Effector memory CD4-positive, alpha-beta T cell (primary cell): ENCODE measurements around the gene KLHL29.

Experiments used
- DNase-seq, 3 donors: peaks; one replicate each; pipeline ENCODE4 v3.0.0-alpha.2; 2020
- H3K27ac ChIP-seq: 2 replicates; pipeline ENCODE4 v1.7.0; 2013; ENCODE audit warnings: mild to moderate bottlenecking, low read length, moderate library complexity; ENCODE audit not compliant: insufficient read depth, poor library complexity, severe bottlenecking
- H3K27me3 ChIP-seq: replicated peaks from 2 replicates; pipeline ENCODE4 v1.7.0; 2013; ENCODE audit warnings: mild to moderate bottlenecking, low read length; ENCODE audit not compliant: insufficient read depth, control insufficient read depth, poor library complexity, severe bottlenecking
- H3K36me3 ChIP-seq: 2 replicates; pipeline ENCODE4 v1.7.0; 2013; ENCODE audit warnings: mild to moderate bottlenecking, low read length, moderate library complexity; ENCODE audit not compliant: control insufficient read depth, insufficient read depth
- H3K4me1 ChIP-seq: 2 replicates; pipeline ENCODE4 v1.7.0; 2013; ENCODE audit warnings: low read length, mild to moderate bottlenecking; ENCODE audit not compliant: control insufficient read depth, insufficient read depth, poor library complexity, severe bottlenecking
- H3K4me3 ChIP-seq: 2 replicates; pipeline ENCODE4 v1.7.0; 2013; ENCODE audit warnings: low read length, low read depth, mild to moderate bottlenecking; ENCODE audit not compliant: insufficient read depth, poor library complexity, severe bottlenecking
- H3K9me3 ChIP-seq: 2 replicates; pipeline ENCODE4 v1.7.0; 2013; ENCODE audit warnings: mild to moderate bottlenecking, low read length, moderate library complexity; ENCODE audit not compliant: control insufficient read depth

KLHL29 gene

GRCh38 chr2:23402205-23402740, 17.3 kb downstream of the KLHL29 start:
- Histone ChIP-seq H3K9me3 (no peaks in the 10 kb centered on the region), H3K4me3 (no peak overlapping the region), H3K36me3 (no peaks in the 10 kb centered on the region), H3K4me1 (no peaks in the 10 kb centered on the region), H3K27me3 (no peaks in the 10 kb centered on the region), H3K27ac (no peak overlapping the region)
- no peak for DNase-seq

- DNase-seq: no peak
These were observed 19.4 kb downstream of the KLHL29 start for GRCh38 chr2:23404426-23404825.

GRCh38 chr2:23409248-23409647, 24.3 kb downstream of the KLHL29 start:
- Histone ChIP-seq H3K27me3 (no peaks in the 10 kb centered on the region), H3K4me3 (no peak overlapping the region), H3K36me3 (no peaks in the 10 kb centered on the region), H3K27ac (no peak overlapping the region), H3K4me1 (no peaks in the 10 kb centered on the region), H3K9me3 (no peaks in the 10 kb centered on the region)
- DNase-seq: no peak

More at GRCh38 chr2:23404426-23404825, 19.4 kb downstream of the KLHL29 start:
- Histone ChIP-seq H3K27ac (no peak overlapping the region), H3K36me3 (no peaks in the 10 kb centered on the region), H3K27me3 (no peaks in the 10 kb centered on the region), H3K9me3 (no peaks in the 10 kb centered on the region), H3K4me1 (no peaks in the 10 kb centered on the region), H3K4me3 (no peak overlapping the region)

- no peaks in the 10 kb centered on the region for H3K4me1 ChIP-seq
- H3K36me3 ChIP-seq: no peaks in the 10 kb centered on the region
- no peak for DNase-seq
- no peak overlapping the region for H3K4me3 ChIP-seq
- H3K27me3 ChIP-seq: no peaks in the 10 kb centered on the region
- no peak overlapping the region for H3K27ac ChIP-seq
- H3K9me3 ChIP-seq: no peaks in the 10 kb centered on the region
These were observed 25.6 kb downstream of the KLHL29 start for GRCh38 chr2:23410596-23410995.

GRCh38 chr2:23411752-23412431, 26.9 kb downstream of the KLHL29 start:
- Histone ChIP-seq H3K36me3 (no peaks in the 10 kb centered on the region), H3K4me3 (no peak overlapping the region), H3K4me1 (no peaks in the 10 kb centered on the region), H3K27me3 (no peaks in the 10 kb centered on the region), H3K9me3 (no peaks in the 10 kb centered on the region), H3K27ac (no peak overlapping the region)
- no peak for DNase-seq

- no peaks in the 10 kb centered on the region for H3K36me3 ChIP-seq
- no peak overlapping the region for H3K27ac ChIP-seq
- H3K4me1 ChIP-seq: no peaks in the 10 kb centered on the region
- H3K9me3 ChIP-seq: no peaks in the 10 kb centered on the region
- no peak for DNase-seq
- H3K4me3 ChIP-seq: no peak overlapping the region
- H3K27me3 ChIP-seq: no peaks in the 10 kb centered on the region
These were observed 27.7 kb downstream of the KLHL29 start for GRCh38 chr2:23412556-23413155.

- no peak overlapping the region for H3K27ac ChIP-seq
- H3K9me3 ChIP-seq: no peaks in the 10 kb centered on the region
- DNase-seq: no peak
- no peaks in the 10 kb centered on the region for H3K36me3 ChIP-seq
- no peaks in the 10 kb centered on the region for H3K27me3 ChIP-seq
- no peak overlapping the region for H3K4me3 ChIP-seq
- no peaks in the 10 kb centered on the region for H3K4me1 ChIP-seq
These were observed 28.7 kb downstream of the KLHL29 start for GRCh38 chr2:23413641-23414040.

GRCh38 chr2:23414106-23414505, 29.1 kb downstream of the KLHL29 start:
- Histone ChIP-seq H3K27ac (no peak overlapping the region), H3K4me1 (no peaks in the 10 kb centered on the region), H3K9me3 (no peaks in the 10 kb centered on the region), H3K4me3 (no peak overlapping the region), H3K36me3 (no peaks in the 10 kb centered on the region), H3K27me3 (no peaks in the 10 kb centered on the region)
- DNase-seq: no peak

- Histone ChIP-seq H3K36me3 (no peaks in the 10 kb centered on the region), H3K4me3 (no peak overlapping the region), H3K9me3 (no peaks in the 10 kb centered on the region), H3K4me1 (no peaks in the 10 kb centered on the region), H3K27ac (no peak overlapping the region), H3K27me3 (no peaks in the 10 kb centered on the region)
- DNase-seq: no peak
These were observed 29.9 kb downstream of the KLHL29 start for GRCh38 chr2:23414871-23415270.

GRCh38 chr2:23417310-23417709, 32.3 kb downstream of the KLHL29 start:
- no peaks in the 10 kb centered on the region for H3K4me1 ChIP-seq

More at GRCh38 chr2:23417310-23417709, 32.3 kb downstream of the KLHL29 start:
- Histone ChIP-seq H3K27me3 (no peaks in the 10 kb centered on the region), H3K4me3 (no peak overlapping the region), H3K36me3 (no peaks in the 10 kb centered on the region), H3K9me3 (no peaks in the 10 kb centered on the region), H3K27ac (no peak overlapping the region)
- DNase-seq: no peak
